Activated CD4-positive, alpha-beta T cell treated with anti-CD3 and anti-CD28 coated beads, Interleukin-2, amount 10 ng/mL, durations not matched to agents 7 days and 5 days (primary cell): Measurements from ENCODE around the gene WDFY4. TPM values are rescaled to one million over a fixed set of nuclear protein-coding genes. Genes with fewer than 3 reads are reported as not detected.

Experiments
- CTCF ChIA-PET: fragments of 350-600 bp; sonication (Branson Sonifier 250); formaldehyde crosslinking; loops from one replicate; lab custom pipeline; 2021; ENCODE audit warnings: antibody characterized with exemption; lab: Charles Lee
- POLR2A ChIA-PET: fragments of 350-600 bp; sonication (Branson Sonifier 250); formaldehyde crosslinking; loops from one replicate; lab custom pipeline; 2021; ENCODE audit warnings: antibody characterized with exemption; lab: Charles Lee
- DNase-seq: peaks from one replicate; pipeline ENCODE4 v3.0.0-alpha.2; 2020
- H3K27ac Mint-ChIP-seq: one replicate; pipeline ENCODE4 v1.8.0; 2021; ENCODE audit warnings: mild to moderate bottlenecking, moderate library complexity, mixed read lengths
- H3K27me3 Mint-ChIP-seq: one replicate; pipeline ENCODE4 v1.8.0; 2021; ENCODE audit warnings: mixed read lengths
- H3K36me3 Mint-ChIP-seq: one replicate; pipeline ENCODE4 v1.8.0; 2021; ENCODE audit warnings: low read depth, mixed read lengths
- H3K4me1 Mint-ChIP-seq: one replicate; pipeline ENCODE4 v1.8.0; 2021; ENCODE audit warnings: mixed read lengths
- H3K4me3 Mint-ChIP-seq: one replicate; pipeline ENCODE4 v1.8.0; 2021; ENCODE audit warnings: mild to moderate bottlenecking, moderate library complexity, mixed read lengths
- H3K9me3 Mint-ChIP-seq: one replicate; pipeline ENCODE4 v1.8.0; 2021; ENCODE audit warnings: mixed read lengths
- total RNA-seq, 2 experiments: library from RNA; stranded (reverse); gene quantifications; one replicate each; pipeline ENCODE4 v1.2.3, GENCODE V29; 2021

WDFY4 gene
- total RNA-seq, 2 experiments from 2014 or later = 0.37 to 0.40 TPM

GRCh38 chr10:48794074-48794473, 109.4 kb downstream of the WDFY4 start:
- no peak for DNase-seq
- Mint-ChIP-seq H3K36me3 (no peaks in the 10 kb centered on the region), H3K27me3 (no peaks in the 10 kb centered on the region), H3K4me3 (no peak overlapping the region), H3K27ac (no peak overlapping the region), H3K4me1 (peaks cover 13% of the 10 kb centered on the region), H3K9me3 (no peaks in the 10 kb centered on the region)
- POLR2A ChIA-PET = no interaction called here
- CTCF ChIA-PET = interaction anchor here (1.0 kb wide), 1 partner anchor 10 kb away, joined by 3 read pairs; no protein-coding TSS in a partner anchor

- ChIA-PET CTCF (no interaction called here), POLR2A (no interaction called here)
- Mint-ChIP-seq H3K27me3 (no peaks in the 10 kb centered on the region), H3K27ac (no peak overlapping the region), H3K4me1 (peaks cover 39% of the 10 kb centered on the region), H3K9me3 (peaks cover 8% of the 10 kb centered on the region), H3K4me3 (no peak overlapping the region), H3K36me3 (peaks cover 5% of the 10 kb centered on the region)
- no peak for DNase-seq
These were observed 112.1 kb downstream of the WDFY4 start for GRCh38 chr10:48796713-48797245.

DNA sequence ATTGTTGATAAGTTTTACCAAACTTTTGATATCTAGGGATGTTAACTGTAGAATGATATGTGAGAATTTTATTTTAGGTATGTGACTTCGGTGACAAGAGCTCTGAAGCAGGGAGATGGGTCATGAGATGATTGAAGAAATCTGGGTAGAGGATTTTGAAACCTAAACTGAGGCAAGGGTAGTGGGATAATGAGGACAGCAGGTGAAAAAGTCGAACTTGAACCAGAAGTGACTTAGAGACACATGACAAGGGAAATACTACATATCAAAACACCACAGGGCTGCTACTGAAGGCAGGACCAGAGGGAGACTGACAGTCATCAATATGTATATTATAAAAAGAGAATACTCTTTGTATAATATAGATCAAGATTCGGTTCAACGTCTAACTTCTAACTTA, 113.2 kb downstream of the WDFY4 start:
- H3K27me3 Mint-ChIP-seq = no peaks in the 10 kb centered on the region
- peaks cover 10% of the 10 kb centered on the region for H3K36me3 Mint-ChIP-seq
- H3K9me3 Mint-ChIP-seq = peaks cover 8% of the 10 kb centered on the region
- H3K4me1 Mint-ChIP-seq = peaks cover 42% of the 10 kb centered on the region
- H3K27ac Mint-ChIP-seq = no peak overlapping the region
- POLR2A ChIA-PET = no interaction called here
- CTCF ChIA-PET = no interaction called here
- no peak for DNase-seq
- no peak overlapping the region for H3K4me3 Mint-ChIP-seq

DNA sequence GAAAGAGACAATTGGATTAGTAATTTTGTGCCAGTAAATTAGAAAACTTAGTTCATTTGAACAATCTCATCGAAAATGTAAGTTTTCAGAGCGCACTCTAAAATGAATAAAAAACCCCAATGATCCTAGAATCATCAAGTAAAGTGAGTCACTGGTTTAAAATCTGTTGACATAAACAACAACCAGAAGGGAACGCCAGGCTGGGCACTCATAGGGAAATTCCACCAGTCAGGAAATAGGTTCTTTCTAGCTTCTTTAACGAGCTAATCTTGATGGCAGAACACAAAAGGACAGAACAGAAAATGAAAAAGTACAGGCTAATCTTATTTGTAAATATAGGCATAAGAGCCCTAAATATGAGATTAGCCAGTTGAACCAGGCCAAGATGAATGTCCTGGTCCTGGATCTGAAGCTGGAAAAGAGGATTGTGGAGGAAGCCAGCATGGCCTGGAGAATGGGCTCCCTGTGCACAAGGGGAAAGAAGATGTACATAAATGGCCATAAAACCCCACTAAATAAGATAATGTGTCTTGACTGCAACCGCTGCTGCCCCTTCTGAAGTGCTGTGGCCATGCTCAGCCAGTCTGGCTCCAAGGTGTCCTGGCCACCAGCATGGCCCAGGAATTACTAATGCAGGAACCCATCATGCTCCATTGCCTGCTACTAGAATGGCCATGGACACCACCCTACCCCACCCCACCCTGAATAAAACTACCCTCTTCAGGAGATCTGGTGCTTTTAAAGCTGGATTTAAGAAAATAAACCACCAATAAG, 114.0 kb downstream of the WDFY4 start:
- ChIA-PET POLR2A (no interaction called here), CTCF (no interaction called here)
- H3K9me3 Mint-ChIP-seq = peaks cover 8% of the 10 kb centered on the region
- no peak overlapping the region for H3K27ac Mint-ChIP-seq
- DNase-seq = no peak
- no peak overlapping the region for H3K4me3 Mint-ChIP-seq
- no peaks in the 10 kb centered on the region for H3K27me3 Mint-ChIP-seq
- peaks cover 11% of the 10 kb centered on the region for H3K36me3 Mint-ChIP-seq
- peaks cover 51% of the 10 kb centered on the region for H3K4me1 Mint-ChIP-seq

DNA sequence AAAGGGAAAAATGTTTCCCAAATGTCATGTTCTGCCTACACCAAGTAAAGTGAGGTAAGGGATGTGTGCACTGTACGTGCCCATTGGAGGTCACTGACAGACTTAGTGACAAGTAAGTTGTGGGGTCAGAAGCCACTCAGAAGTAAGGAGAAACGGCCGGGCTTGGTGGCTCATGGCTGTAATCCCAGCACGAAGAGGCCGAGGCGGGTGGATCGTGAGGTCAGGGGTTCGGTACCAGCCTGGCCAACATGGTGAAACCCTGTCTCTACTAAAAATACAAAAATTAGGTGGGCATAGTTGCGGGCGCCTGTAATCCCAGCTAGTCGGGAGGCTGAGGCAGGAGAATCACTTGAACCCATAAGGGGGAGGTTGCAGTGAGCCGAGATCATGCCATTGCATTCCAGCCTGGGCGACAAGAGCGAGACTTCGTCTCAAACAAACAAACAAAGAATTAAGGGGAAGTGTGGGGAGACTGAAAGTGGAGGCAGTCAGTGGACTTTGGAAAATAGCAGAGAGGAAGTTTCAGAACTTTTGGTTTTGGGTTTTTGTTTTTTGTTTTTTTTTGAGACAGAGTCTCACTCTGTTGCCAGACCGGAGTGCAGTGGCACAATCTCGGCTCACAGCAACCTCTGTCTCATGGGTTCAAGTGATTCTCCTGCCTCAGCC, 114.8 kb downstream of the WDFY4 start:
- ChIA-PET POLR2A (no interaction called here), CTCF (no interaction called here)
- Mint-ChIP-seq H3K9me3 (peaks cover 8% of the 10 kb centered on the region), H3K4me1 (peaks cover 59% of the 10 kb centered on the region), H3K27ac (peak overlapping the region; percentile 90), H3K36me3 (peaks cover 11% of the 10 kb centered on the region), H3K4me3 (no peak overlapping the region), H3K27me3 (no peaks in the 10 kb centered on the region)
- DNase-seq = no peak

GRCh38 chr10:48800007-48800675, 115.5 kb downstream of the WDFY4 start:
- peak; percentile 46 for DNase-seq
- ChIA-PET CTCF (no interaction called here), POLR2A (no interaction called here)
- no peaks in the 10 kb centered on the region for H3K27me3 Mint-ChIP-seq
- H3K27ac Mint-ChIP-seq = peak overlapping the region; percentile 90
- peaks cover 8% of the 10 kb centered on the region for H3K9me3 Mint-ChIP-seq
- peaks cover 65% of the 10 kb centered on the region for H3K4me1 Mint-ChIP-seq
- peaks cover 11% of the 10 kb centered on the region for H3K36me3 Mint-ChIP-seq
- peak overlapping the region; percentile 30 for H3K4me3 Mint-ChIP-seq

GRCh38 chr10:48801001-48801421, 116.3 kb downstream of the WDFY4 start:
- DNase-seq = no peak

DNA sequence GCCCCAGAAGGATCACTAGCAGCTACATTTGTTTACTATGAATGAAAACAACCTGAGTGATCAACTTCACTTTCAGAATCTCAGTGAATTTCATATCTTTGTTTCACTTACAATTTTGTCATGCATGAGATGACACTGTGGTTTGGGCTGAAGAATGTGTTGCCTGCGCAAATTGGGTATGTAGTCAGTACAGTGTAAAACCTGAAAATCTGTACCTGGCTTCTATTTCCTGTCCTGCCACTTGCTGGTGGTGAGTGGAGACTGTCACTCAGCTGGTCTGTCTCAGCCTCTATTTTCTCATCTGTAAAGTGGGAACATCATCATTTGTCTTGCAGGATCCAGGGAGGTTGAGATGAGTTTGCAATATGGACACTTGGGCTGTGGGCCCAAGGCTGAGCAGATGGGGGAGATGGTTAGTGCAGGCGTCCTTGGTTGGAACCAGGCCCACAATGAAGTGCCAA, 118.0 kb downstream of the WDFY4 start:
- Mint-ChIP-seq H3K27me3 (no peaks in the 10 kb centered on the region), H3K4me1 (peaks cover 84% of the 10 kb centered on the region), H3K4me3 (no peak overlapping the region), H3K36me3 (peaks cover 11% of the 10 kb centered on the region), H3K27ac (peak overlapping the region; percentile 85), H3K9me3 (peaks cover 8% of the 10 kb centered on the region)
- ChIA-PET CTCF (interaction anchor here (1.1 kb wide), 1 partner anchor 15 kb away, joined by 4 read pairs; no protein-coding TSS in a partner anchor), POLR2A (no interaction called here)
- no peak for DNase-seq

More at GRCh38 chr10:48801001-48801421, 116.3 kb downstream of the WDFY4 start:
- Mint-ChIP-seq H3K27me3 (no peaks in the 10 kb centered on the region), H3K9me3 (peaks cover 8% of the 10 kb centered on the region), H3K4me3 (no peak overlapping the region), H3K4me1 (peaks cover 74% of the 10 kb centered on the region), H3K27ac (peak overlapping the region; percentile 90), H3K36me3 (peaks cover 11% of the 10 kb centered on the region)
- POLR2A ChIA-PET = no interaction called here
- CTCF ChIA-PET = no interaction called here

GRCh38 chr10:48803801-48804584, 119.3 kb downstream of the WDFY4 start:
- H3K4me3 Mint-ChIP-seq = peak overlapping the region; percentile 27
- H3K4me1 Mint-ChIP-seq = peaks cover 88% of the 10 kb centered on the region
- H3K36me3 Mint-ChIP-seq = peaks cover 11% of the 10 kb centered on the region
- DNase-seq = no peak
- ChIA-PET CTCF (interaction anchor here (0.6 to 1.2 kb wide), 3 partner anchors 10 to 37 kb away, joined by 3 to 4 read pairs (median 3); no protein-coding TSS in a partner anchor), POLR2A (no interaction called here)
- peak overlapping the region; percentile 90 for H3K27ac Mint-ChIP-seq
- H3K9me3 Mint-ChIP-seq = peaks cover 8% of the 10 kb centered on the region
- H3K27me3 Mint-ChIP-seq = no peaks in the 10 kb centered on the region

DNA sequence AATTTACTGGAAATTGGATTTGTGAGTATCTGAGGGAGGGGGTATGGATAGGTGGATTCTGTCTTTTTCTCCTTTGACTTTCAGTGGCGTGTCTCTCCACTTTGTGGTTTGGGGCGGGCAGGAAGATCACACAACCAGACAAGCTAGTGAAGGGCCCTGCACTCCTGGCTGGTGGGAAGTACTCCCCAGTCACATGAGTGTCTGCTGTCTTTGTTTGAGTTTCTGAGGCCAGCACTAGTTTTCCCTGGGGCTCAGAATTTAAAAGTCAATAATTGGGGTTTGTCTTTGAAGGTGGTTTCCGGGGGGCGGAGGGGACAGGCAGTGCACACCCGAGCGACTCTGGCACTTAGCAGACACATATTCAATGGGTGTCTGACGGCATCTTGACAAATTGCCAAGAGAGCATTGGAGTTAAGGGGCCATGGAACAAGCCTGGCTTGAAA, 120.1 kb downstream of the WDFY4 start:
- no peaks in the 10 kb centered on the region for H3K27me3 Mint-ChIP-seq
- peaks cover 82% of the 10 kb centered on the region for H3K4me1 Mint-ChIP-seq
- POLR2A ChIA-PET = no interaction called here
- H3K27ac Mint-ChIP-seq = peak overlapping the region; percentile 90
- H3K36me3 Mint-ChIP-seq = peaks cover 11% of the 10 kb centered on the region
- peak overlapping the region; percentile 27 for H3K4me3 Mint-ChIP-seq
- CTCF ChIA-PET = interaction anchor here (1.2 kb wide), 1 partner anchor 10 kb away, joined by 3 read pairs; no protein-coding TSS in a partner anchor
- peak; percentile 53 for DNase-seq
- H3K9me3 Mint-ChIP-seq = peaks cover 6% of the 10 kb centered on the region

DNA sequence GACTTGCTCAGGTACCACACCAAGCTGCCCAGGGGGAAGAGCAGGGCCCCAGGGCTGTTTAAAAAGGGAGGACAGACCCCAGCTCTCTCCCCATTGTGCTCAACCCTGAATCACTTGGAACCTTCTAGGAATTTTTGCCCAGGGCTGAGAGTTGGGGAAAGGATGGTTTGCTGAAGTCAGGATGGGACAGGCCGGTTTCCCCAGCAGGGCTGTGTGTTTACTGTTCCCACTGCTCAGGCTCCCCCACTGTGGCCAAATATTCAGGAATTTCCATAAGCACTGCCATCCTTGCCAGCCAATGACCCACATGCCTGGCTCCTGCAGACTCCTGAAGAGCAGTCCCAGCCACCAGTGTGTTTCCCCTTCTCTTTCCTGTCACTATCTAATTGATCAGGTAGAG, 120.7 kb downstream of the WDFY4 start:
- H3K27ac Mint-ChIP-seq = peak overlapping the region; percentile 90
- DNase-seq = no peak
- CTCF ChIA-PET = no interaction called here
- no peaks in the 10 kb centered on the region for H3K27me3 Mint-ChIP-seq
- H3K36me3 Mint-ChIP-seq = peaks cover 6% of the 10 kb centered on the region
- POLR2A ChIA-PET = no interaction called here
- peaks cover under 1% of the 10 kb centered on the region for H3K9me3 Mint-ChIP-seq
- no peak overlapping the region for H3K4me3 Mint-ChIP-seq
- H3K4me1 Mint-ChIP-seq = peaks cover 75% of the 10 kb centered on the region

DNA sequence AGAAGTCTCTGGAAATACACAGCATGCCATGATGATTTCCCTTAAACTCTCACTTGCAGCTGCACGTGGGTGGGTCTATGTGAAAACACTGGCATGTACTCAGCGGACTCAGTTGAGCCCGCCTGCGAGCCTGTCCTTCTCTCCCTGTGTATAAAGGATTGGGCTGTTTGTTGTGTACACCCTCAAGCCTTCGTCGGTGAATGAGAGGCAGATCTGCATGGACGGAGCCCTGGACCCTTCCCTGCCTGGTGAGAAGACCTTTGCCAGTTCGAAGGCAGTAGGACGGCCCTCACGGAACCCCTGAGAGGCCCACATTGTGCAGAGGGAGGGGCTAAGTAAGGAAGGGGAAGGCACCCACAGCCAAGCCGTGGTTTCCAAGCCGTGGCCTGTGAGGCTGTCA, 121.2 kb downstream of the WDFY4 start:
- ChIA-PET CTCF (no interaction called here), POLR2A (interaction anchor here (0.6 kb wide), 1 partner anchor 32 kb away, joined by 3 read pairs; no protein-coding TSS in a partner anchor)
- Mint-ChIP-seq H3K9me3 (no peaks in the 10 kb centered on the region), H3K27me3 (no peaks in the 10 kb centered on the region), H3K4me3 (no peak overlapping the region), H3K36me3 (peaks cover 5% of the 10 kb centered on the region), H3K27ac (peak overlapping the region; percentile 80), H3K4me1 (peaks cover 71% of the 10 kb centered on the region)
- DNase-seq = no peak
